Retinal pigment epithelial cell (primary cell): ENCODE results near the gene TXNRD3.

Experiments used
- DNase-seq: peaks from one replicate; pipeline ENCODE4 v3.0.0-alpha.2; 2010; ENCODE audit warnings: low read depth
- H3K4me3 ChIP-seq: 2 replicates; pipeline ENCODE4 v1.5.1; 2011; ENCODE audit warnings: mild to moderate bottlenecking, low read length, control low read depth, moderate library complexity
- TF ChIP-seq, protein P1 (sequence below): conservative IDR thresholded peaks from 2 replicates; pipeline ENCODE4 v1.5.1; 2011; ENCODE audit warnings: low read depth, low read length, control low read depth, inconsistent platforms

The TXNRD3 gene

DNA sequence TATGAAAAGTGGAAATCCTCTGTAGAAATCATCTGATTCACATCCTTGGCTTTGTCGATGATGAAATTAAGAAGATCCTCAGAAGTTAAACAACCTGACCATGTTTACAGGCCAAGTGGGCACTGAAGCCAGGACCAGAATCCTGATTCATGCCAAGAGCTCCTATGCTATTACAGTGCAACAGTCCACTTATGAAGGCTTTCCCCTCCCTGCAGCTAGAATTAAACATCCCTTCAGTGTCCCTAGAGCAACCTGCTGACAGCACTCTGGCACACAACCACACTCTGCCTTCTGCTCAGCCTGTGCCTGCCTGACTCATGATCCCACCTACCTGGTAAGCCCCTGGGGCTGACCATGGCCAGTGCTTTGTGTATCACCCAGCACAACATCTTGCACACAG, 33.8 kb downstream of the TXNRD3 start:
- TF ChIP-seq, protein P1, sequence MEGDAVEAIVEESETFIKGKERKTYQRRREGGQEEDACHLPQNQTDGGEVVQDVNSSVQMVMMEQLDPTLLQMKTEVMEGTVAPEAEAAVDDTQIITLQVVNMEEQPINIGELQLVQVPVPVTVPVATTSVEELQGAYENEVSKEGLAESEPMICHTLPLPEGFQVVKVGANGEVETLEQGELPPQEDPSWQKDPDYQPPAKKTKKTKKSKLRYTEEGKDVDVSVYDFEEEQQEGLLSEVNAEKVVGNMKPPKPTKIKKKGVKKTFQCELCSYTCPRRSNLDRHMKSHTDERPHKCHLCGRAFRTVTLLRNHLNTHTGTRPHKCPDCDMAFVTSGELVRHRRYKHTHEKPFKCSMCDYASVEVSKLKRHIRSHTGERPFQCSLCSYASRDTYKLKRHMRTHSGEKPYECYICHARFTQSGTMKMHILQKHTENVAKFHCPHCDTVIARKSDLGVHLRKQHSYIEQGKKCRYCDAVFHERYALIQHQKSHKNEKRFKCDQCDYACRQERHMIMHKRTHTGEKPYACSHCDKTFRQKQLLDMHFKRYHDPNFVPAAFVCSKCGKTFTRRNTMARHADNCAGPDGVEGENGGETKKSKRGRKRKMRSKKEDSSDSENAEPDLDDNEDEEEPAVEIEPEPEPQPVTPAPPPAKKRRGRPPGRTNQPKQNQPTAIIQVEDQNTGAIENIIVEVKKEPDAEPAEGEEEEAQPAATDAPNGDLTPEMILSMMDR = no peak
- H3K4me3 ChIP-seq = no peak overlapping the region
- no peak for DNase-seq

DNA sequence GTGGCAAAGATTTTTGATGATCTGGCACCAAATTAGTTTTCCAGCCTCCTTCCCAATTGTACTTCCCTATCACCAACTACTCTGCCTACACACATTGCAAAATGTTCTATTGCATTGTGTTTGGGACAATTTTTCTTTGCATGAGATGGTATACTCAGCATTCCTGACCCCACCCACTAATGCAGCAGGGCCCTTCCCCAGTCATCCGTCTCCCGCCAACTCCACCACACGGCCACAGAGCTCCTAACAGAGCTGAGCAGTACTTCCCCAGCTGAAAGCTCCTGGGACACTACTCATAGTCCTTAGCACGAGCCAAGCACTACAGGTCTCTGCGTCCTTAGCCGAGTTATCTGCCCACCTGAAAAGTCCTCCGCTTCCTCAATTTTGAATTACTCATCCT, 34.2 kb downstream of the TXNRD3 start:
- TF ChIP-seq, protein P1 = no peak
- no peak for DNase-seq
- H3K4me3 ChIP-seq = no peak overlapping the region

DNA sequence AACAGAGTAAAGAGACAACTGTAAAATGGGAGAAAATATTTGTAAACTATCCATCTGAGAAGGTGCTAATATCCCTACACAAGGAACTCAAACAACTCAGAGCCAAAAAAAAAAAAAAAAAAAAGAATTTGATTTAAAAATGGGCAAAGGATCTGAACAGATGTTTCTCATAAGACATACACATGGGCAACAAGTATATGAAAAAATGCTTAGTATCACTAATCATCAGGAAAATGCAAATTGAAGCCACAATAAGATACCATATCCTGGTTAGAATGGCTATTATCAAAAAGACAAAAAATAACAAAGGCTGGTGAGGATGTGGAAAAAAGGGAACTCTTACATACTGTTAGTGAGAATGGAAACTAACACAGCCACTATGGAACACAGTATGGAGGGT, 36.2 kb downstream of the TXNRD3 start:
- TF ChIP-seq, protein P1 = no peak
- no peak for DNase-seq
- no peak overlapping the region for H3K4me3 ChIP-seq

DNA sequence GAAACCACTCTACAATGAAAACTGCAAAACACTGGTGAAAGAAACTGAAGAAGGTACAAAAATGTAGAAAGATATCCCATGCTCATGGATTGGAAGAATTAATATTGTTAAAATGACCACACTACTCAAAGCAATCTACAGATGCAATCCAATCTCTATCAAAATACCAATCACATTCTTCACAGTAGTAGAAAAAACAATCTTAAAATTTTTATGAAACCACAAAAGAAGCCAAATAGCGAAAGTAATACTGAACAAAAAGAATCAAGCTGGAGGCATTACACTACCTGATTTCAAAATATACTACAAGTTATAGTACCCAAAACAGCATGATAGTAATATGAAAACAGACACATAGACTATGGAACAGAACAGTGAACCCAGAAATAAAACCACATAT, 36.9 kb downstream of the TXNRD3 start:
- no peak overlapping the region for H3K4me3 ChIP-seq
- TF ChIP-seq, protein P1 = no peak
- no peak for DNase-seq

DNA sequence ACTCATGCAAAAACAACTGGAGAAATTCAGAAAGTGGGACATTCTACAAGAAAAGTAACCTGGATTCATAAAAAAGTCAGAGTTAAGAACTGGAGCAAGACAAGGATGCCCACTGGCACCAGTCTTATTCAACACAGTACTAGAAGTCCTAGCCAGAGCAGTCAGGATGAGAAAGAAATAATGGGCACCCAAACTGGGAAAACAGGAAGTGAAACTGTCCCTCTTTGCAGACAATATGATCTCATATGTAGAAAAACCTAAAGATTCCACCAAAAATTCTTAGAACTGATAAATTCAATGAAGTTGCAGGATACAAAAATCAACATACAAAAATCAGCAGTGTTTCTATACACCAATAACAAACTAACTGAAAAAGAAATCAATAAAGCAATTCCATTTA, 37.4 kb downstream of the TXNRD3 start:
- no peak for DNase-seq
- TF ChIP-seq, protein P1 = no peak
- no peak overlapping the region for H3K4me3 ChIP-seq

DNA sequence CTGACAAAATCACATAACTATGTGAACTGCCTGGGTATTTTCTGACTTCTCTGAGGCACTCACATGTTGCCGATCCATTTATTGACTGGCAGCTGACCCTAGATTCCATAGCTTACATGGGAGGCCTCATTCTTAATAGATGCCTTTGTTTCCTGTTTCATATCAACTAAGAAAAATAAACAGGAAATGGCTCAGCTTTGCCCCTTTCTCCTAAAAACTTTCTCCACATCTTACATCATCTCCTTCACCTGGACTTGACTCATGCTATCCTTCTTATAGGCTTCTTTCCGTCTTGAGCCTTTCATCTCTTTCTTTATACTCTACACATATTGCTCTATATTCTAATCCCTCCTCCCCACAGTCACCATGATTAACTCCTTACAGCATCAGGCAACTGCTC, 38.0 kb downstream of the TXNRD3 start:
- TF ChIP-seq, protein P1 = no peak
- no peak for DNase-seq
- H3K4me3 ChIP-seq = no peak overlapping the region

DNA sequence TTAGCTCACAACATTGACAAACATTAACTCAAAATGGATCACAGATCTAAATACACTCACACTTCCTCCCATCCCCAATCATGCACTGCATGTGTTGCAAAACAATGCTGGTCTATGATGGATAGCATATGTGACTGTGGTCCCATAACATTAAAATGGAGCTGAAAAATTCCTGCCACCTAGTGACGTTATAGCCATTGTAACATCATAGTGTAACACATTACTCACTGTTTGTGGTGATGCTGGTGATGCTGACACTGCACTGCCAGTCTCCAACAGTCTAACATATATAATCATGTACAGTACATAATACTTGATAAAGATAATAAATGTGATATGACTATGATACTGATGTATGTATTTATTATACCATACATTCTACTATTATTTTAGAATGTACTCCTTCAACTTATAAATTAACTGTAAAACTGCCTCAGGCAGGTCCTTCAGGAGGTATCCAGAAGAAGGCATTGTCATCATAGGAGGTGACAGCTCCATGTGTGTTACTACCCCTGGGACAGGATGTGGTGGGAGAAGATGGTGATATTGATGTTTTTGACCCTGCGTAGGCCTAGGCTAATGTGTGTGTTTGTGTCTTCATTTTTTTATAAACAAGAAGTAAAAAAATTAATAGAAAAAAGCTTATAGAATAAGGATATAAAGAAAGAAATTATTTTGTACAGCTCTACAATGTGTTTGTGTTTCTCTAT, 41.3 kb downstream of the TXNRD3 start:
- TF ChIP-seq, protein P1 = no peak

More for the DNA sequence above, 41.3 kb downstream of the TXNRD3 start:
- no peak for DNase-seq
- no peak overlapping the region for H3K4me3 ChIP-seq
